ENCODE data around the gene IGFBP5. TPM values are rescaled to one million over a fixed set of nuclear protein-coding genes. Genes with fewer than 3 reads are reported as not detected.
A peak's percentile ranks its signal among the peaks of the same experiment; 100 is the strongest.

Gene IGFBP5
- total RNA-seq (2014; rRNA removed), result 140 and 157 TPM in 2 replicates
- Bru-seq, nascent RNA, result percentile 53 among the genes with signal in this experiment
- BruChase-seq, experiment 1, labeled RNA remaining after a 6-hour chase, result percentile 75 among the genes with signal in this experiment
- BruChase-seq, experiment 2, labeled RNA remaining after a 2-hour chase, result percentile 61 among the genes with signal in this experiment
- long read RNA-seq, full-length matches to known transcripts, result 5 of 49 reads
- long read RNA-seq, partial matches to known transcripts, result 1 of 49 reads
- long read RNA-seq, other reads (novel, unspliced or antisense), result 43 of 49 reads

GRCh38 chr2:216695401-216695821 is at the start of gene IGFBP5:
TSS of gene IGFBP5 (minus strand) at chr2:216695549. CDS start at chr2:216694775, 774 bp downstream.
- no peaks in the 10 kb centered on the region for H4K20me1 ChIP-seq (ENCODE audit: low read length)
- H2AFZ ChIP-seq (ENCODE audit: low read length), result peak within 1 kb of the TSS; percentile 71
- POLR2A ChIA-PET (ENCODE audit: unreplicated experiment), result no interaction called here
- intact Hi-C loops (cut with micrococcal nuclease), result loop anchor here (5.0 to 10.0 kb wide), 3 partner anchors 472 to 672 kb away; no protein-coding TSS in a partner anchor
- BruUV-seq (replicated peaks), result no TSS peak
- peak within 1 kb of the TSS; percentile 17; the same call in 1 of the 2 replicates for H3K9ac ChIP-seq (ENCODE audit: low read length)
- peak within 1 kb of the TSS; percentile 83 for H3K4me3 ChIP-seq (ENCODE audit: low read length)
- CTCF ChIA-PET, result interaction anchor here (0.7 to 1.1 kb wide), 2 partner anchors 815 to 1104 kb away, joined by 8 to 10 read pairs; no protein-coding TSS in a partner anchor
- no peaks in the 10 kb centered on the region for H3K79me2 ChIP-seq (ENCODE audit: low read length)
- no peaks in the 10 kb centered on the region for H3K9me2 ChIP-seq (replicated peaks; ENCODE audit: low read length)
- no peaks in the 10 kb centered on the region for H3F3A ChIP-seq (ENCODE audit: low read length, unreplicated experiment)
- no peaks in the 10 kb centered on the region for H3K36me3 ChIP-seq (ENCODE audit: low read depth, low read length)
- no peak for ATAC-seq
- H3K27me3 ChIP-seq (ENCODE audit: low read length), result no peaks in the 10 kb centered on the region
- peak within 1 kb of the TSS; percentile 95 for H3K4me2 ChIP-seq (ENCODE audit: low read length)
- peak; percentile 32; the same call in 1 of the 2 replicates for TF ChIP-seq CTCF (conservative IDR thresholded peaks at IDR 0.05; ENCODE audit: low read depth, low read length)
- TF ChIP-seq EZH2phosphoT487 (IDR thresholded peaks at IDR 0.05; ENCODE audit: borderline replicate concordance, low read length), result no peak
- H3K27ac ChIP-seq (ENCODE audit: low read length), result no peak within 1 kb of the TSS
- peak; percentile 81 for DNase-seq
- no peaks in the 10 kb centered on the region for H3K9me3 ChIP-seq (ENCODE audit: low read length)
- H3K4me1 ChIP-seq (ENCODE audit: insufficient read depth, low read length), result peaks cover 50% of the 10 kb centered on the region

DNA sequence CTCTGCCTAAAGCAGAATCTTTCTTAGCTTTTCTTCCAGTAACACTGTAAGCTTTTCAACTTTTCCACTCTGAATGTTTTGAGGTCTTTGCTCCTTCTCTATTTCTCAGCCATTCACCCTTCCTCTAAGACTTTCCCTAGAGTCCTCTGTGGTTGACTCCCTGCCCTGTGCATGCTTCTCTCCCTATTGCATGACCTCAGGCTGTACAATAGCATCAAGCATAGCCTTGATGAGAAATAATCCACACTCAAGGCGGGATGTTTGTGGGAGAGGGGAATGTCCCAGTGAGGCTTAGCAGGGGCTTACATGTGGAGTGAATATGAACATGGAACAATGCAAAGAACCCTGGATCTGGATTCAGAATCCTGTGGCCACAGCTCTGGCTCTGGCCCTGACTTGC is 48.4 kb upstream of the IGFBP5 start:
- BruUV-seq (replicated peaks), result no TSS peak
- no peak overlapping the region for H3K27ac ChIP-seq (ENCODE audit: low read length)
- no peaks in the 10 kb centered on the region for H3K36me3 ChIP-seq (ENCODE audit: low read depth, low read length)
- no peaks in the 10 kb centered on the region for H3K9me2 ChIP-seq (replicated peaks; ENCODE audit: low read length)
- H3K9me3 ChIP-seq (ENCODE audit: low read length), result no peaks in the 10 kb centered on the region
- CTCF ChIA-PET, result no interaction called here
- no peak overlapping the region for H3K4me2 ChIP-seq (ENCODE audit: low read length)
- H3K4me3 ChIP-seq (ENCODE audit: low read length), result no peak overlapping the region
- peaks cover 7% of the 10 kb centered on the region; the same call in 1 of the 2 replicates for H3K27me3 ChIP-seq (ENCODE audit: low read length)
- intact Hi-C loops (cut with micrococcal nuclease), result no loop called here
- DNase-seq (no peak), ATAC-seq (no peak)
- POLR2A ChIA-PET (ENCODE audit: unreplicated experiment), result no interaction called here
- H3F3A ChIP-seq (ENCODE audit: low read length, unreplicated experiment), result no peaks in the 10 kb centered on the region
- no peaks in the 10 kb centered on the region for H3K79me2 ChIP-seq (ENCODE audit: low read length)
- H3K9ac ChIP-seq (ENCODE audit: low read length), result no peak overlapping the region
- no peaks in the 10 kb centered on the region for H3K4me1 ChIP-seq (ENCODE audit: insufficient read depth, low read length)
- H2AFZ ChIP-seq (ENCODE audit: low read length), result no peak overlapping the region
- no peaks in the 10 kb centered on the region for H4K20me1 ChIP-seq (ENCODE audit: low read length)
- TF ChIP-seq EZH2 (IDR thresholded peaks at IDR 0.05; ENCODE audit: low read length, unreplicated experiment) (no peak), EZH2phosphoT487 (IDR thresholded peaks at IDR 0.05; ENCODE audit: borderline replicate concordance, low read length) (no peak), CTCF (conservative IDR thresholded peaks at IDR 0.05; ENCODE audit: low read depth, low read length) (no peak)

DNA sequence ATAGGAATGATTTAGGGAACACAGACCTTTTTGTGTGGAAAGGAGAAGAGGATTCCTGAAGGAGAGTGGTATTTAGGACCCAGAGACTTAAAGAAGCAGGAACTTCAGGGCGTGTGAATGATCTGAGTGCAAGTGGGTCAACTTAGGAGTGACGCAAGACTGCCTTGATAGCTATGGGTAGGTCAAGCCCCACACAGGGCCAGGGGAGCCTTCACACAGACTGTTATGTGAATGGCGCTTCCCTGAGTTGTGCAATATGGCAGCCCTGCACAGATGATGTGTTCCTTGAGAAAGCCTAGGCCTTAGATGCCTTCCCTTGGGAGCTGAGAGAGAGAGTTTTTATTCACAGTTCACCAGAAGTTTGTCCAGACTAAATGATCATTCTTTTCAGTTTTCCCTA is 47.1 kb upstream of the IGFBP5 start:
- H3K9me2 ChIP-seq (replicated peaks; ENCODE audit: low read length), result no peaks in the 10 kb centered on the region
- no peak for TF ChIP-seq EZH2phosphoT487 (IDR thresholded peaks at IDR 0.05; ENCODE audit: borderline replicate concordance, low read length)
- no peak for TF ChIP-seq EZH2 (IDR thresholded peaks at IDR 0.05; ENCODE audit: low read length, unreplicated experiment)
- TF ChIP-seq CTCF (conservative IDR thresholded peaks at IDR 0.05; ENCODE audit: low read depth, low read length), result no peak
- H3K27ac ChIP-seq (ENCODE audit: low read length), result no peak overlapping the region
- H2AFZ ChIP-seq (ENCODE audit: low read length), result no peak overlapping the region
- no peak overlapping the region for H3K9ac ChIP-seq (ENCODE audit: low read length)
- ChIA-PET CTCF (no interaction called here), POLR2A (ENCODE audit: unreplicated experiment) (no interaction called here)
- no peak overlapping the region for H3K4me2 ChIP-seq (ENCODE audit: low read length)
- no peaks in the 10 kb centered on the region for H3K9me3 ChIP-seq (ENCODE audit: low read length)
- intact Hi-C loops (cut with micrococcal nuclease), result no loop called here
- H3K4me3 ChIP-seq (ENCODE audit: low read length), result no peak overlapping the region
- no TSS peak for BruUV-seq (replicated peaks)
- H4K20me1 ChIP-seq (ENCODE audit: low read length), result no peaks in the 10 kb centered on the region
- DNase-seq, result no peak
- H3F3A ChIP-seq (ENCODE audit: low read length, unreplicated experiment), result no peaks in the 10 kb centered on the region
- H3K36me3 ChIP-seq (ENCODE audit: low read depth, low read length), result no peaks in the 10 kb centered on the region
- H3K79me2 ChIP-seq (ENCODE audit: low read length), result no peaks in the 10 kb centered on the region
- peaks cover 12% of the 10 kb centered on the region; the same call in 1 of the 2 replicates for H3K27me3 ChIP-seq (ENCODE audit: low read length)
- no peak for ATAC-seq
- no peaks in the 10 kb centered on the region for H3K4me1 ChIP-seq (ENCODE audit: insufficient read depth, low read length)

Measured in PC-3 (cell line).